Measurements from ENCODE around the gene TOMM34. TPM values are rescaled to one million over a fixed set of nuclear protein-coding genes. Genes with fewer than 3 reads are reported as not detected.

TOMM34 gene
- total and polyA plus RNA-seq, 2 of the 13 experiments (the other 11 are each of a cell fraction or from before 2014, with no cell fraction given): 36.2 to 52.0 TPM

DNA sequence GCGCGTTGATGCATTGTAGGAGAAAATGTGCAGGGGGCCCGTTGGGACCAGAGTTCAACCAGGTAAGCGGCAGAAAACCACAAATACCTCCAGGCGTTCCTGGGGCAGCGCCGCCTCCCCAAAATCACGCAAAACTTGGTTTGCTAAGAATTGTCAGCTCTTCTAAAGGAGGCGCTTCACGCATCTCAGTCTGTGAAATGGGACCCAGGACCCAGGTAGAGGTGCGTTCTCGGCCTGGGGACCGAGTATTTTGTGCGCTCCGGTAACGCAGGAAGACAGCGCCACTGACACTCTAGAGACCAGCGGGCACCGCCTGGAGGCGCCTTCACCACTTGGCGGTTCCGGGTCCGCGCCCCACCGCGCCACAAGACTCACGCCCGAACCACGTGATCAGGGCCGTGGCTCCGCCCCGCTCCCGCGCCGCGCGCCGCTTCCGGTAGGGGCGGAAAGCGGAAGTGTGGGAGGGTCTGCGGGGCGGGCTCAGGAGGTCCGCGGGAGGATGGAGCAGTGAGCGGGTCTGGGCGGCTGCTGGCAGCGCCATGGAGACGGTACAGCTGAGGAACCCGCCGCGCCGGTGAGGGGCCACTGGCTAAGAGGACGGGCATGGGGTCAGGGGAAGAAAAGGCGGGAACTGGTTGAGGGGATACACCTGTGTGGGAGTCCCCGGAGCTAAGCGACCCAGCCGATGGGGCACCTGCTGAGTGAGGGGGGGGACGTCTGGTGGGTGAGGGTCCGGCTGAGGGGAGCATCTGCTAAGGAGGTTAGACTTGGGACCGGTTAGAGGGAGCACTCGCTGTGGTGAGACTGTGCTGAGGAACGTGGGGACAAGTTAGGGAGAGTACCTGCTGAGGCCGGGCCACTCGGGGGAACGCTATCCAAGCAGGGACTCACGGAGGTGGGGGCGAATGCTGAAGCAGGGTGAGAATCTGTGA lies 6.1 kb upstream of the TOMM34 start, which contains the start of gene STK4 (continued):
- TF ChIP-seq, protein P1, sequence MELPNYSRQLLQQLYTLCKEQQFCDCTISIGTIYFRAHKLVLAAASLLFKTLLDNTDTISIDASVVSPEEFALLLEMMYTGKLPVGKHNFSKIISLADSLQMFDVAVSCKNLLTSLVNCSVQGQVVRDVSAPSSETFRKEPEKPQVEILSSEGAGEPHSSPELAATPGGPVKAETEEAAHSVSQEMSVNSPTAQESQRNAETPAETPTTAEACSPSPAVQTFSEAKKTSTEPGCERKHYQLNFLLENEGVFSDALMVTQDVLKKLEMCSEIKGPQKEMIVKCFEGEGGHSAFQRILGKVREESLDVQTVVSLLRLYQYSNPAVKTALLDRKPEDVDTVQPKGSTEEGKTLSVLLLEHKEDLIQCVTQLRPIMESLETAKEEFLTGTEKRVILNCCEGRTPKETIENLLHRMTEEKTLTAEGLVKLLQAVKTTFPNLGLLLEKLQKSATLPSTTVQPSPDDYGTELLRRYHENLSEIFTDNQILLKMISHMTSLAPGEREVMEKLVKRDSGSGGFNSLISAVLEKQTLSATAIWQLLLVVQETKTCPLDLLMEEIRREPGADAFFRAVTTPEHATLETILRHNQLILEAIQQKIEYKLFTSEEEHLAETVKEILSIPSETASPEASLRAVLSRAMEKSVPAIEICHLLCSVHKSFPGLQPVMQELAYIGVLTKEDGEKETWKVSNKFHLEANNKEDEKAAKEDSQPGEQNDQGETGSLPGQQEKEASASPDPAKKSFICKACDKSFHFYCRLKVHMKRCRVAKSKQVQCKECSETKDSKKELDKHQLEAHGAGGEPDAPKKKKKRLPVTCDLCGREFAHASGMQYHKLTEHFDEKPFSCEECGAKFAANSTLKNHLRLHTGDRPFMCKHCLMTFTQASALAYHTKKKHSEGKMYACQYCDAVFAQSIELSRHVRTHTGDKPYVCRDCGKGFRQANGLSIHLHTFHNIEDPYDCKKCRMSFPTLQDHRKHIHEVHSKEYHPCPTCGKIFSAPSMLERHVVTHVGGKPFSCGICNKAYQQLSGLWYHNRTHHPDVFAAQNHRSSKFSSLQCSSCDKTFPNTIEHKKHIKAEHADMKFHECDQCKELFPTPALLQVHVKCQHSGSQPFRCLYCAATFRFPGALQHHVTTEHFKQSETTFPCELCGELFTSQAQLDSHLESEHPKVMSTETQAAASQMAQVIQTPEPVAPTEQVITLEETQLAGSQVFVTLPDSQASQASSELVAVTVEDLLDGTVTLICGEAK (IDR thresholded peaks at IDR 0.05): peak; percentile 67
- TF ChIP-seq, protein P1 (CRISPR knock-in tag; IDR thresholded peaks at IDR 0.05): peak; percentile 81
- TF ChIP-seq ZNF207 (IDR thresholded peaks at IDR 0.05; ENCODE audit: borderline replicate concordance): no peak
- no peak for TF ChIP-seq FOXA1 (IDR thresholded peaks at IDR 0.05)
- peak; percentile 49; the same call in 1 of the 2 replicates for TF ChIP-seq FOXA1 (CRISPR knock-in tag; IDR thresholded peaks at IDR 0.05)
- TF ChIP-seq GLI4 (CRISPR knock-in tag; IDR thresholded peaks at IDR 0.05; ENCODE audit: borderline replicate concordance): peak; percentile 96; the same call in 1 of the 2 replicates
- TF ChIP-seq, protein P2, sequence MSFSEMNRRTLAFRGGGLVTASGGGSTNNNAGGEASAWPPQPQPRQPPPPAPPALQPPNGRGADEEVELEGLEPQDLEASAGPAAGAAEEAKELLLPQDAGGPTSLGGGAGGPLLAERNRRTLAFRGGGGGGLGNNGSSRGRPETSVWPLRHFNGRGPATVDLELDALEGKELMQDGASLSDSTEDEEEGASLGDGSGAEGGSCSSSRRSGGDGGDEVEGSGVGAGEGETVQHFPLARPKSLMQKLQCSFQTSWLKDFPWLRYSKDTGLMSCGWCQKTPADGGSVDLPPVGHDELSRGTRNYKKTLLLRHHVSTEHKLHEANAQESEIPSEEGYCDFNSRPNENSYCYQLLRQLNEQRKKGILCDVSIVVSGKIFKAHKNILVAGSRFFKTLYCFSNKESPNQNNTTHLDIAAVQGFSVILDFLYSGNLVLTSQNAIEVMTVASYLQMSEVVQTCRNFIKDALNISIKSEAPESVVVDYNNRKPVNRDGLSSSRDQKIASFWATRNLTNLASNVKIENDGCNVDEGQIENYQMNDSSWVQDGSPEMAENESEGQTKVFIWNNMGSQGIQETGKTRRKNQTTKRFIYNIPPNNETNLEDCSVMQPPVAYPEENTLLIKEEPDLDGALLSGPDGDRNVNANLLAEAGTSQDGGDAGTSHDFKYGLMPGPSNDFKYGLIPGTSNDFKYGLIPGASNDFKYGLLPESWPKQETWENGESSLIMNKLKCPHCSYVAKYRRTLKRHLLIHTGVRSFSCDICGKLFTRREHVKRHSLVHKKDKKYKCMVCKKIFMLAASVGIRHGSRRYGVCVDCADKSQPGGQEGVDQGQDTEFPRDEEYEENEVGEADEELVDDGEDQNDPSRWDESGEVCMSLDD (CRISPR knock-in tag; IDR thresholded peaks at IDR 0.05; ENCODE audit: borderline replicate concordance): peak; percentile 50; the same call in 1 of the 2 replicates
- TF ChIP-seq HOXA9 (CRISPR knock-in tag; IDR thresholded peaks at IDR 0.05; ENCODE audit: borderline replicate concordance): no peak
- peak; percentile 100 for TF ChIP-seq ELF4 (CRISPR knock-in tag; IDR thresholded peaks at IDR 0.05; ENCODE audit: borderline replicate concordance)
- peak; percentile 53; the same call in 1 of the 2 replicates for TF ChIP-seq HCFC1 (IDR thresholded peaks at IDR 0.05; ENCODE audit: low read depth, low read length)
- 0 out of 2 replicates have a peak, but pooled peaks have one; percentile 33 for TF ChIP-seq ZNF780A (CRISPR knock-in tag; IDR thresholded peaks at IDR 0.05)
- TF ChIP-seq TEAD2 (CRISPR knock-in tag; IDR thresholded peaks at IDR 0.05): peak; percentile 76; the same call in 1 of the 2 replicates
- TF ChIP-seq SP1 (IDR thresholded peaks at IDR 0.05): no peak
- TF ChIP-seq SP1 (CRISPR knock-in tag; IDR thresholded peaks at IDR 0.05): peak; percentile 96
- TF ChIP-seq, protein P3, sequence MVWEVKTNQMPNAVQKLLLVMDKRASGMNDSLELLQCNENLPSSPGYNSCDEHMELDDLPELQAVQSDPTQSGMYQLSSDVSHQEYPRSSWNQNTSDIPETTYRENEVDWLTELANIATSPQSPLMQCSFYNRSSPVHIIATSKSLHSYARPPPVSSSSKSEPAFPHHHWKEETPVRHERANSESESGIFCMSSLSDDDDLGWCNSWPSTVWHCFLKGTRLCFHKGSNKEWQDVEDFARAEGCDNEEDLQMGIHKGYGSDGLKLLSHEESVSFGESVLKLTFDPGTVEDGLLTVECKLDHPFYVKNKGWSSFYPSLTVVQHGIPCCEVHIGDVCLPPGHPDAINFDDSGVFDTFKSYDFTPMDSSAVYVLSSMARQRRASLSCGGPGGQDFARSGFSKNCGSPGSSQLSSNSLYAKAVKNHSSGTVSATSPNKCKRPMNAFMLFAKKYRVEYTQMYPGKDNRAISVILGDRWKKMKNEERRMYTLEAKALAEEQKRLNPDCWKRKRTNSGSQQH (CRISPR knock-in tag; IDR thresholded peaks at IDR 0.05; ENCODE audit: low read depth): peak; percentile 57
- TF ChIP-seq HNRNPUL1 (IDR thresholded peaks at IDR 0.05; ENCODE audit: low read depth, low read length): 0 out of 2 replicates have a peak, but pooled peaks have one; percentile 66
